Measurements from ENCODE around the gene PRR9.
"Not testable (repeated sequence)": the region's sequence is repeated elsewhere in the genome, so short reads cannot be mapped to it uniquely, and the experiment has no call there.

The PRR9 gene

DNA sequence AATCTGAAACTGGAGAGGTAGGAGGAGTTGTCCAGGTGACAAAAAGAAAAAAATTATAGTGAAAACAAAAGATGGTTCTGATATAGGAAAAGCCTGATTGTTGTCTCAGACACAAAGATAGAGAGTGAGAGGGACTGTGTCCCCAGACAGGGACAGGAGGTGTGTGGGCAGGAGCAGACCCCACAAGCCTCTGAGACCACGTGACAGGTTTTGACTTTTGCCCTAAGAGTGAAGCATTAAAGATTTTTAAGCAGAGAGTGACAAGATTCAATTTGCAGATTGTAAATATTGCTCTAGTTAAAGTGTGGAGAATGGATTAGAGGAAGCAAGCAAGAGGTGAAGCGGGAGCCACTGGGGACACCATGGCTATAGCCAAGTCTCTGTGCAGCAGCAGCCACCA, 10.4 kb downstream of the PRR9 start:
- no peak for DNase-seq (ENCODE audit: low spot score)
- in situ Hi-C loops (cut with MboI; ENCODE audit: low sequenced_read_pairs, unreplicated experiment), result no loop called here
- TF ChIP-seq, protein P1, sequence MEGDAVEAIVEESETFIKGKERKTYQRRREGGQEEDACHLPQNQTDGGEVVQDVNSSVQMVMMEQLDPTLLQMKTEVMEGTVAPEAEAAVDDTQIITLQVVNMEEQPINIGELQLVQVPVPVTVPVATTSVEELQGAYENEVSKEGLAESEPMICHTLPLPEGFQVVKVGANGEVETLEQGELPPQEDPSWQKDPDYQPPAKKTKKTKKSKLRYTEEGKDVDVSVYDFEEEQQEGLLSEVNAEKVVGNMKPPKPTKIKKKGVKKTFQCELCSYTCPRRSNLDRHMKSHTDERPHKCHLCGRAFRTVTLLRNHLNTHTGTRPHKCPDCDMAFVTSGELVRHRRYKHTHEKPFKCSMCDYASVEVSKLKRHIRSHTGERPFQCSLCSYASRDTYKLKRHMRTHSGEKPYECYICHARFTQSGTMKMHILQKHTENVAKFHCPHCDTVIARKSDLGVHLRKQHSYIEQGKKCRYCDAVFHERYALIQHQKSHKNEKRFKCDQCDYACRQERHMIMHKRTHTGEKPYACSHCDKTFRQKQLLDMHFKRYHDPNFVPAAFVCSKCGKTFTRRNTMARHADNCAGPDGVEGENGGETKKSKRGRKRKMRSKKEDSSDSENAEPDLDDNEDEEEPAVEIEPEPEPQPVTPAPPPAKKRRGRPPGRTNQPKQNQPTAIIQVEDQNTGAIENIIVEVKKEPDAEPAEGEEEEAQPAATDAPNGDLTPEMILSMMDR (IDR thresholded peaks at IDR 0.05; ENCODE audit: borderline replicate concordance, control extremely low read depth, extremely low read depth, insufficient read depth, missing control alignments), result no peak

- in situ Hi-C loops (cut with MboI; ENCODE audit: low sequenced_read_pairs, unreplicated experiment), result no loop called here
- DNase-seq (ENCODE audit: low spot score), result no peak
- TF ChIP-seq, protein P1 (IDR thresholded peaks at IDR 0.05; ENCODE audit: borderline replicate concordance, control extremely low read depth, extremely low read depth, insufficient read depth, missing control alignments), result no peak
Observed at GRCh38 chr1:153228491-153228890, 11.1 kb downstream of the PRR9 start.

DNA sequence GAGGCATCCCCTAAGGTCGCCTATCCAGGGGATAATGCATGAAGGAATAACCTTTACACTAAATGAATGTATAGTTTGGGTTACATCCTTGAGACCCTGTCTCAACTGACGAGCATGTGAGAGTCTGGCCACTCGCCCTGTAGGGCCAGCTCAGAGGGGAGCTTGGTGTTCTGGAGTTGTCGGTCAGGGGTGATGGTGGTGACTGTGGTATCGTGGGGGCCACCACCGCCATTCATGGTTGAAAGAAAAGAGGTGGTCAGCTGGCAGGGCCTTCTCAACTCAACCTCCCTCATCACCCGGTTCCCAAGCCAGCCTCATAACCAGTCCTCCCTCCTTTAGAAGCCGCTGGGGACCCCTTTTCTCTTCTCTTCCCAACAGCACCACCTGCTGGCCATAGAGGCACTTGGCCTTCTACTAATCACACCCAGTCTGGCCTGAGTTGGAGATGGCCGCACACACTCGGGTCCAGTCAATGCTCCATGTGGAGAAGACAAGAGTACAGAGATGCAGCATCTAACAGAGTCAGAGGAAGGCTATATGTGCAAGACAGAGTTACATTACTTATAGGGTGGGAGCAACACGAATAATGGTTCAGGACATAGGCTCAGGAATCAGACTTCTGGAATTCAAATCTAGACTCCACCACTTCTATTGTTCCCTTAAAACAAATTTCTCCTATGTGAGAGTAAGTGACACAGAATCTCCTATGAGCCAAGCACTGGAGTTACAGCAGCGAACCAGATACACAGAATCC, 11.9 kb downstream of the PRR9 start:
- in situ Hi-C loops (cut with MboI; ENCODE audit: low sequenced_read_pairs, unreplicated experiment); DNase-seq (ENCODE audit: low spot score): not testable (repeated sequence)
- TF ChIP-seq, protein P1 (IDR thresholded peaks at IDR 0.05; ENCODE audit: borderline replicate concordance, control extremely low read depth, extremely low read depth, insufficient read depth, missing control alignments), result peak; percentile 36

- in situ Hi-C loops (cut with MboI; ENCODE audit: low sequenced_read_pairs, unreplicated experiment), result no loop called here
- DNase-seq (ENCODE audit: low spot score), result no peak
- TF ChIP-seq, protein P1 (IDR thresholded peaks at IDR 0.05; ENCODE audit: borderline replicate concordance, control extremely low read depth, extremely low read depth, insufficient read depth, missing control alignments), result no peak
Observed at GRCh38 chr1:153231363-153231762, 14.0 kb downstream of the PRR9 start.

GRCh38 chr1:153231785-153232184, 14.4 kb downstream of the PRR9 start:
- DNase-seq (ENCODE audit: low spot score), result no peak
- in situ Hi-C loops (cut with MboI; ENCODE audit: low sequenced_read_pairs, unreplicated experiment), result no loop called here
- TF ChIP-seq, protein P1 (IDR thresholded peaks at IDR 0.05; ENCODE audit: borderline replicate concordance, control extremely low read depth, extremely low read depth, insufficient read depth, missing control alignments), result no peak

DNA sequence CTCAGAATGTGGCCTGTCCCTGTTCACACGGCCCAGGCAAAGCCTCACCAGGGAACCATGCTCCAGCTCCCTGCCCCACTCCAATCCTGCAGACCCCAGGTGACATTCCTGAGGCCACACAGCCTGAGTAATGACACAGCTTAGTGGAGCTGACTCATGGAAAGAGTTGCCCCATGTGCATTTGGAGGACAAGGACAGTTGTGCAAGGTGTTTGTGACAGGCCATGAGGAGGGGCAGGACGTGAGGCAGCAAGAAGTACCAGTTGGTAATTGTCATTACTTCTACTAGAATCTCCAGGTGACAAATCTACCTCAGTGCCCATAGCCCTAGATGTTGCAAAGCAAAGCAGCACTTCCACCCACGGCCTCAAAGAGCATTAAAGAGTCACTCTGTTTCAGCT, 15.2 kb downstream of the PRR9 start:
- DNase-seq (ENCODE audit: low spot score), result no peak
- TF ChIP-seq, protein P1 (IDR thresholded peaks at IDR 0.05; ENCODE audit: borderline replicate concordance, control extremely low read depth, extremely low read depth, insufficient read depth, missing control alignments), result no peak
- in situ Hi-C loops (cut with MboI; ENCODE audit: low sequenced_read_pairs, unreplicated experiment), result no loop called here
